H1 (cell line): ENCODE data around the gene ERCC6L. TPM values are rescaled to one million over a fixed set of nuclear protein-coding genes. Genes with fewer than 3 reads are reported as not detected.

Experiments
- ATF2 ChIP-seq: IDR thresholded peaks from 2 replicates; pipeline ENCODE4 v1.6.1; 2012; ENCODE audit warnings: low read length, inconsistent platforms
- CHD7 ChIP-seq: fragments of 300-600 bp; sonication (generic); IDR thresholded peaks from 2 replicates; pipeline ENCODE4 v1.7.1; 2012; ENCODE audit warnings: low read length, moderate library complexity, mild to moderate bottlenecking, inconsistent platforms; ENCODE audit not compliant: insufficient replicate concordance
- GABPA ChIP-seq: IDR thresholded peaks from 2 replicates; pipeline ENCODE4 v1.6.1; 2011; ENCODE audit warnings: mild to moderate bottlenecking, low read length, moderate library complexity, borderline replicate concordance; ENCODE audit not compliant: insufficient read depth
- MAFK ChIP-seq: IDR thresholded peaks from 2 replicates; pipeline ENCODE4 v1.6.1; 2012; ENCODE audit warnings: low read depth, mild to moderate bottlenecking, improper control_type of control experiment, low read length
- MAX ChIP-seq: IDR thresholded peaks from 2 replicates; pipeline ENCODE4 v1.6.1; 2012; ENCODE audit warnings: inconsistent platforms
- TCF12 ChIP-seq: IDR thresholded peaks from 2 replicates; pipeline ENCODE4 v1.6.1; 2011; ENCODE audit warnings: low read depth, mild to moderate bottlenecking, low read length
- polyA plus RNA-seq, 7 experiments: library from polyadenylated mRNA; depleted of rRNA in 3 of 7; stranded (reverse) in 5 of 7; unstranded in 2 of 7; fragments of >200 nt in 5 of 7; fragments of 200-250 nt in 2 of 7; gene quantifications; 1 replicate in 5 of 7; 2 replicates in 1 of 7; 4 replicates in 1 of 7; pipeline versions ENCODE4 v1.2.1 to v1.2.3, GENCODE V29; 2011 to 2013; ENCODE audit warnings: missing spikeins in 2 of 7, mixed read lengths in 2 of 7
- total RNA-seq: library from RNA; stranded (reverse); fragmentation: NEBNext Ultra II Directional; extraction: Animal tissue kit (Norgen Biotek cat#: 25700); gene quantifications from 2 replicates; pipeline ENCODE4 v1.2.1, GENCODE V29; 2021

Gene ERCC6L
- total and polyA plus RNA-seq, 2 of the 8 experiments (the other 6 are each of a cell fraction or from before 2014, with no cell fraction given): 4.0 to 23.9 TPM

GRCh38 chrX:72169008-72169728, 69.7 kb downstream of the ERCC6L start (continued):
- TF ChIP-seq CHD7 (no peak), ATF2 (no peak), TCF12 (no peak), GABPA (no peak), MAFK (no peak), MAX (no peak)
